Astrocyte of the hippocampus (primary cell): Measurements from ENCODE around the gene RAB4B.
A peak's percentile ranks its signal among the peaks of the same experiment; 100 is the strongest.
"Not testable (repeated sequence)": the region's sequence is repeated elsewhere in the genome, so short reads cannot be mapped to it uniquely, and the experiment has no call there.

Experiments used
- DNase-seq: peaks from one replicate; pipeline ENCODE4 v3.0.0; 2011; ENCODE audit warnings: low read depth, low spot score

Gene RAB4B

GRCh38 chr19:40777937-40778705 is at the start of gene RAB4B:
RAB4B (plus strand) TSS chr19:40778247; CDS start chr19:40778376, 129 bp downstream.
- DNase-seq: peak; percentile 100

- DNase-seq: not testable (repeated sequence)
Measured at GRCh38 chr19:40730065-40730464, 48.0 kb upstream of the RAB4B start.

GRCh38 chr19:40732304-40732703 is 45.7 kb upstream of the RAB4B start:
- DNase-seq: not testable (repeated sequence)

GRCh38 chr19:40733149-40733548 is 44.9 kb upstream of the RAB4B start:
- DNase-seq: no peak

- no peak for DNase-seq
Measured at GRCh38 chr19:40735013-40735771, 42.9 kb upstream of the RAB4B start.

GRCh38 chr19:40736661-40737060 is 41.4 kb upstream of the RAB4B start:
- no peak for DNase-seq

GRCh38 chr19:40737102-40737644 is 40.9 kb upstream of the RAB4B start:
- DNase-seq: no peak

GRCh38 chr19:40739030-40739839 is 38.8 kb upstream of the RAB4B start:
- DNase-seq: no peak

- no peak for DNase-seq
Measured at GRCh38 chr19:40739871-40740703, 38.0 kb upstream of the RAB4B start.

GRCh38 chr19:40740747-40741146 is 37.3 kb upstream of the RAB4B start:
- DNase-seq: no peak

- no peak for DNase-seq
Measured at GRCh38 chr19:40741527-40742390, 36.3 kb upstream of the RAB4B start.

- DNase-seq: no peak
Measured at GRCh38 chr19:40742477-40742876, 35.6 kb upstream of the RAB4B start.

GRCh38 chr19:40742886-40743285 is 35.2 kb upstream of the RAB4B start:
- no peak for DNase-seq

- DNase-seq: no peak
Measured at GRCh38 chr19:40743926-40744325, 34.1 kb upstream of the RAB4B start.

- no peak for DNase-seq
Measured at GRCh38 chr19:40744554-40745401, 33.3 kb upstream of the RAB4B start.

GRCh38 chr19:40745402-40745780 is 32.7 kb upstream of the RAB4B start:
- peak; percentile 51 for DNase-seq

- no peak for DNase-seq
Measured at GRCh38 chr19:40747536-40747935, 30.5 kb upstream of the RAB4B start.

GRCh38 chr19:40750058-40750873 is 27.8 kb upstream of the RAB4B start, which contains the start of gene ACTMAP:
ACTMAP (minus strand) TSS chr19:40750477; CDS start chr19:40749803, 674 bp downstream.
- peak; percentile 100 for DNase-seq
